K562 (cell line): ENCODE measurements around the gene TUBB4B. TPM values are rescaled to one million over a fixed set of nuclear protein-coding genes. Genes with fewer than 3 reads are reported as not detected.

Source experiments
- MAFK ChIP-seq: IDR thresholded peaks from 2 replicates; pipeline ENCODE4 v1.6.1; 2011; ENCODE audit warnings: low read length, improper control_type of control experiment
- PYGO2 ChIP-seq: fragments of 450-650 bp; IDR thresholded peaks from 2 replicates; pipeline ENCODE4 v1.6.1; 2016; ENCODE audit warnings: mild to moderate bottlenecking, missing genetic modification characterization, moderate library complexity, missing compliant biosample characterization
- RBM14 ChIP-seq: fragments of 200-400 bp; formaldehyde crosslinking; IDR thresholded peaks from 2 replicates; pipeline ENCODE4 v1.6.1; 2018; ENCODE audit warnings: low read depth, mild to moderate bottlenecking, low read length, moderate library complexity, borderline replicate concordance; ENCODE audit not compliant: insufficient read depth
- TAF9B ChIP-seq: fragments of 450-650 bp; IDR thresholded peaks from 2 replicates; pipeline ENCODE4 v1.6.1; 2018; ENCODE audit warnings: mild to moderate bottlenecking; ENCODE audit not compliant: partially characterized antibody
- ZKSCAN3 ChIP-seq: fragments of 250-450 bp; sonication (Bioruptor Pico); IDR thresholded peaks from 2 replicates; pipeline ENCODE4 v1.4.0; 2020
- polyA plus RNA-seq, 8 experiments: library from polyadenylated mRNA; depleted of rRNA in 4 of 8; stranded (reverse) in 5 of 8; unstranded in 3 of 8; fragments of >200 nt; fragmentation: Nextera tagmentation in 2 of 8; fragmentation: Illumina TruSeq in 1 of 8; extraction: Ambion mirVana in 2 of 8; extraction: Trizol in 1 of 8; gene quantifications; 2 replicates each; pipeline versions ENCODE4 v1.2.1 to v1.2.3, GENCODE V29; 2011 to 2014; ENCODE audit warnings: inconsistent platforms in 1 of 8, missing spikeins in 1 of 8
- total RNA-seq, 7 experiments: library from RNA; depleted of rRNA in 6 of 7; stranded (reverse); fragments of >200 nt in 6 of 7; fragmentation: Illumina TruSeq in 2 of 7; extraction: Trizol in 2 of 7; gene quantifications; 2 replicates each; pipeline versions ENCODE4 v1.2.1 to v1.2.3, GENCODE V29; 2011 to 2021; ENCODE audit warnings: low replicate concordance in 1 of 7
- TF ChIP-seq, protein P1 (sequence below): fragments of 200-600 bp; sonication (generic); IDR thresholded peaks from one replicate; pipeline ENCODE4 v1.6.1; 2012; ENCODE audit warnings: mild to moderate bottlenecking, low read depth, low read length, inconsistent platforms
- TF ChIP-seq, protein P2 (sequence below): fragments of 450-650 bp; IDR thresholded peaks from 2 replicates; pipeline ENCODE4 v1.6.1; 2016; ENCODE audit warnings: missing biosample characterization, missing genetic modification characterization
- TF ChIP-seq, protein P3 (sequence below): fragments of 250-450 bp; sonication (Bioruptor Pico); IDR thresholded peaks from 2 replicates; pipeline ENCODE4 v1.4.0; 2020
- TF ChIP-seq, protein P4 (sequence below): fragments of 450-650 bp; IDR thresholded peaks from 2 replicates; pipeline ENCODE4 v1.6.1; 2016
- TF ChIP-seq, protein P5 (sequence below): fragments of 450-650 bp; IDR thresholded peaks from 2 replicates; pipeline ENCODE4 v1.6.1; 2014; ENCODE audit warnings: low read depth, mild to moderate bottlenecking, moderate library complexity, borderline replicate concordance

TUBB4B gene
- total and polyA plus RNA-seq, 9 of the 15 experiments (the other 6 are each of a cell fraction or from before 2014, with no cell fraction given) = 24.1 to 443 (median 268) TPM

DNA sequence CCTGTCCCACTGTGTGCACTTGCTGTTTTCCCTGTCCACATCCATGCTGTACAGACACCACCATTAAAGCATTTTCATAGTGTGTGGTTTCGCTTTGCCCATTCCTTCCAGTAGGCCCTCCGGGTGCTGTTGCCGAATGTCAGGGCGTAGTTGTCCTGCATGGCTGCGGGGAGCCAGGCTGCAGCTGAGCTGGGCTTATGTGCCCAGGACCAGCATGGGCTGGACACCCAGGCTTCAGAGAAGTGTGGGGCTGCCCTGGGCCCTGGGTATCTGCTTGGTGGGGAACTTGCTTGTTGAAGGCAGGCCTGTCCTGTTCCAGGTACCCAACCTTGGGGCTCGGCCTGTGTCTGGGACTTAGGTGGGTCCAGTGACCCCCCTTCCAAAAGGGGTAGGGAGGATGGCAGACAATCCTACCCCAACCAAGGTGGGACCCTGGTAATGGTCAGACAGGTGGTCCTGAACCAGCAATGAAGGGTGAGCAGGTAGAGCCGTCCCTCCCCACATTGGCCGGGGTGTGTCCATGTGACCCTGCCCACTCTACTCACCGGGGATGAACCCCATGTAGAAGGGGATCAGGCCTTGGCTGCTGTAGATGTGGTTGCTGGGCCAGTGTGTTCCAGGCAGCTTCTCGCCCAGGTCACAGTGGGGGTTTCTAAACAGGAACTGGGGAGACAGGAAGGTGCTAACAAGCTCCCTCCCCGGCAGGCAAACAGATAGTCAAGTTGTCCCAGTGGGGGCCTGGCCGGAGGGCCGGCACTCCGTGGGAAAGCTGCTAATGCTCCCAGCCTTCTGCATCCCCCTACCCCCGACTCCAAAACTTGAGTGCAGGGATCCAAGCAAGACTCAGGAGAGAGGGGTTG, 2.8 kb downstream of the TUBB4B start (continued):
- TF ChIP-seq, protein P1, sequence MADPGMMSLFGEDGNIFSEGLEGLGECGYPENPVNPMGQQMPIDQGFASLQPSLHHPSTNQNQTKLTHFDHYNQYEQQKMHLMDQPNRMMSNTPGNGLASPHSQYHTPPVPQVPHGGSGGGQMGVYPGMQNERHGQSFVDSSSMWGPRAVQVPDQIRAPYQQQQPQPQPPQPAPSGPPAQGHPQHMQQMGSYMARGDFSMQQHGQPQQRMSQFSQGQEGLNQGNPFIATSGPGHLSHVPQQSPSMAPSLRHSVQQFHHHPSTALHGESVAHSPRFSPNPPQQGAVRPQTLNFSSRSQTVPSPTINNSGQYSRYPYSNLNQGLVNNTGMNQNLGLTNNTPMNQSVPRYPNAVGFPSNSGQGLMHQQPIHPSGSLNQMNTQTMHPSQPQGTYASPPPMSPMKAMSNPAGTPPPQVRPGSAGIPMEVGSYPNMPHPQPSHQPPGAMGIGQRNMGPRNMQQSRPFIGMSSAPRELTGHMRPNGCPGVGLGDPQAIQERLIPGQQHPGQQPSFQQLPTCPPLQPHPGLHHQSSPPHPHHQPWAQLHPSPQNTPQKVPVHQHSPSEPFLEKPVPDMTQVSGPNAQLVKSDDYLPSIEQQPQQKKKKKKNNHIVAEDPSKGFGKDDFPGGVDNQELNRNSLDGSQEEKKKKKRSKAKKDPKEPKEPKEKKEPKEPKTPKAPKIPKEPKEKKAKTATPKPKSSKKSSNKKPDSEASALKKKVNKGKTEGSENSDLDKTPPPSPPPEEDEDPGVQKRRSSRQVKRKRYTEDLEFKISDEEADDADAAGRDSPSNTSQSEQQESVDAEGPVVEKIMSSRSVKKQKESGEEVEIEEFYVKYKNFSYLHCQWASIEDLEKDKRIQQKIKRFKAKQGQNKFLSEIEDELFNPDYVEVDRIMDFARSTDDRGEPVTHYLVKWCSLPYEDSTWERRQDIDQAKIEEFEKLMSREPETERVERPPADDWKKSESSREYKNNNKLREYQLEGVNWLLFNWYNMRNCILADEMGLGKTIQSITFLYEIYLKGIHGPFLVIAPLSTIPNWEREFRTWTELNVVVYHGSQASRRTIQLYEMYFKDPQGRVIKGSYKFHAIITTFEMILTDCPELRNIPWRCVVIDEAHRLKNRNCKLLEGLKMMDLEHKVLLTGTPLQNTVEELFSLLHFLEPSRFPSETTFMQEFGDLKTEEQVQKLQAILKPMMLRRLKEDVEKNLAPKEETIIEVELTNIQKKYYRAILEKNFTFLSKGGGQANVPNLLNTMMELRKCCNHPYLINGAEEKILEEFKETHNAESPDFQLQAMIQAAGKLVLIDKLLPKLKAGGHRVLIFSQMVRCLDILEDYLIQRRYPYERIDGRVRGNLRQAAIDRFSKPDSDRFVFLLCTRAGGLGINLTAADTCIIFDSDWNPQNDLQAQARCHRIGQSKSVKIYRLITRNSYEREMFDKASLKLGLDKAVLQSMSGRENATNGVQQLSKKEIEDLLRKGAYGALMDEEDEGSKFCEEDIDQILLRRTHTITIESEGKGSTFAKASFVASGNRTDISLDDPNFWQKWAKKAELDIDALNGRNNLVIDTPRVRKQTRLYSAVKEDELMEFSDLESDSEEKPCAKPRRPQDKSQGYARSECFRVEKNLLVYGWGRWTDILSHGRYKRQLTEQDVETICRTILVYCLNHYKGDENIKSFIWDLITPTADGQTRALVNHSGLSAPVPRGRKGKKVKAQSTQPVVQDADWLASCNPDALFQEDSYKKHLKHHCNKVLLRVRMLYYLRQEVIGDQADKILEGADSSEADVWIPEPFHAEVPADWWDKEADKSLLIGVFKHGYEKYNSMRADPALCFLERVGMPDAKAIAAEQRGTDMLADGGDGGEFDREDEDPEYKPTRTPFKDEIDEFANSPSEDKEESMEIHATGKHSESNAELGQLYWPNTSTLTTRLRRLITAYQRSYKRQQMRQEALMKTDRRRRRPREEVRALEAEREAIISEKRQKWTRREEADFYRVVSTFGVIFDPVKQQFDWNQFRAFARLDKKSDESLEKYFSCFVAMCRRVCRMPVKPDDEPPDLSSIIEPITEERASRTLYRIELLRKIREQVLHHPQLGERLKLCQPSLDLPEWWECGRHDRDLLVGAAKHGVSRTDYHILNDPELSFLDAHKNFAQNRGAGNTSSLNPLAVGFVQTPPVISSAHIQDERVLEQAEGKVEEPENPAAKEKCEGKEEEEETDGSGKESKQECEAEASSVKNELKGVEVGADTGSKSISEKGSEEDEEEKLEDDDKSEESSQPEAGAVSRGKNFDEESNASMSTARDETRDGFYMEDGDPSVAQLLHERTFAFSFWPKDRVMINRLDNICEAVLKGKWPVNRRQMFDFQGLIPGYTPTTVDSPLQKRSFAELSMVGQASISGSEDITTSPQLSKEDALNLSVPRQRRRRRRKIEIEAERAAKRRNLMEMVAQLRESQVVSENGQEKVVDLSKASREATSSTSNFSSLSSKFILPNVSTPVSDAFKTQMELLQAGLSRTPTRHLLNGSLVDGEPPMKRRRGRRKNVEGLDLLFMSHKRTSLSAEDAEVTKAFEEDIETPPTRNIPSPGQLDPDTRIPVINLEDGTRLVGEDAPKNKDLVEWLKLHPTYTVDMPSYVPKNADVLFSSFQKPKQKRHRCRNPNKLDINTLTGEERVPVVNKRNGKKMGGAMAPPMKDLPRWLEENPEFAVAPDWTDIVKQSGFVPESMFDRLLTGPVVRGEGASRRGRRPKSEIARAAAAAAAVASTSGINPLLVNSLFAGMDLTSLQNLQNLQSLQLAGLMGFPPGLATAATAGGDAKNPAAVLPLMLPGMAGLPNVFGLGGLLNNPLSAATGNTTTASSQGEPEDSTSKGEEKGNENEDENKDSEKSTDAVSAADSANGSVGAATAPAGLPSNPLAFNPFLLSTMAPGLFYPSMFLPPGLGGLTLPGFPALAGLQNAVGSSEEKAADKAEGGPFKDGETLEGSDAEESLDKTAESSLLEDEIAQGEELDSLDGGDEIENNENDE = no peak
- TF ChIP-seq, protein P2, sequence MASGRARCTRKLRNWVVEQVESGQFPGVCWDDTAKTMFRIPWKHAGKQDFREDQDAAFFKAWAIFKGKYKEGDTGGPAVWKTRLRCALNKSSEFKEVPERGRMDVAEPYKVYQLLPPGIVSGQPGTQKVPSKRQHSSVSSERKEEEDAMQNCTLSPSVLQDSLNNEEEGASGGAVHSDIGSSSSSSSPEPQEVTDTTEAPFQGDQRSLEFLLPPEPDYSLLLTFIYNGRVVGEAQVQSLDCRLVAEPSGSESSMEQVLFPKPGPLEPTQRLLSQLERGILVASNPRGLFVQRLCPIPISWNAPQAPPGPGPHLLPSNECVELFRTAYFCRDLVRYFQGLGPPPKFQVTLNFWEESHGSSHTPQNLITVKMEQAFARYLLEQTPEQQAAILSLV (tag) = no peak
- TF ChIP-seq, protein P3, sequence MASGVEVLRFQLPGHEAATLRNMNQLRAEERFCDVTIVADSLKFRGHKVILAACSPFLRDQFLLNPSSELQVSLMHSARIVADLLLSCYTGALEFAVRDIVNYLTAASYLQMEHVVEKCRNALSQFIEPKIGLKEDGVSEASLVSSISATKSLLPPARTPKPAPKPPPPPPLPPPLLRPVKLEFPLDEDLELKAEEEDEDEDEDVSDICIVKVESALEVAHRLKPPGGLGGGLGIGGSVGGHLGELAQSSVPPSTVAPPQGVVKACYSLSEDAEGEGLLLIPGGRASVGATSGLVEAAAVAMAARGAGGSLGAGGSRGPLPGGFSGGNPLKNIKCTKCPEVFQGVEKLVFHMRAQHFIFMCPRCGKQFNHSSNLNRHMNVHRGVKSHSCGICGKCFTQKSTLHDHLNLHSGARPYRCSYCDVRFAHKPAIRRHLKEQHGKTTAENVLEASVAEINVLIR (CRISPR knock-in tag) = no peak
- TF ChIP-seq, protein P4, sequence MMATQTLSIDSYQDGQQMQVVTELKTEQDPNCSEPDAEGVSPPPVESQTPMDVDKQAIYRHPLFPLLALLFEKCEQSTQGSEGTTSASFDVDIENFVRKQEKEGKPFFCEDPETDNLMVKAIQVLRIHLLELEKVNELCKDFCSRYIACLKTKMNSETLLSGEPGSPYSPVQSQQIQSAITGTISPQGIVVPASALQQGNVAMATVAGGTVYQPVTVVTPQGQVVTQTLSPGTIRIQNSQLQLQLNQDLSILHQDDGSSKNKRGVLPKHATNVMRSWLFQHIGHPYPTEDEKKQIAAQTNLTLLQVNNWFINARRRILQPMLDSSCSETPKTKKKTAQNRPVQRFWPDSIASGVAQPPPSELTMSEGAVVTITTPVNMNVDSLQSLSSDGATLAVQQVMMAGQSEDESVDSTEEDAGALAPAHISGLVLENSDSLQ = no peak
- no peak for TF ChIP-seq RBM14
- no peak for TF ChIP-seq PYGO2
- no peak for TF ChIP-seq ZKSCAN3 (CRISPR knock-in tag)
- no peak for TF ChIP-seq MAFK
- no peak for TF ChIP-seq TAF9B
- TF ChIP-seq, protein P5, sequence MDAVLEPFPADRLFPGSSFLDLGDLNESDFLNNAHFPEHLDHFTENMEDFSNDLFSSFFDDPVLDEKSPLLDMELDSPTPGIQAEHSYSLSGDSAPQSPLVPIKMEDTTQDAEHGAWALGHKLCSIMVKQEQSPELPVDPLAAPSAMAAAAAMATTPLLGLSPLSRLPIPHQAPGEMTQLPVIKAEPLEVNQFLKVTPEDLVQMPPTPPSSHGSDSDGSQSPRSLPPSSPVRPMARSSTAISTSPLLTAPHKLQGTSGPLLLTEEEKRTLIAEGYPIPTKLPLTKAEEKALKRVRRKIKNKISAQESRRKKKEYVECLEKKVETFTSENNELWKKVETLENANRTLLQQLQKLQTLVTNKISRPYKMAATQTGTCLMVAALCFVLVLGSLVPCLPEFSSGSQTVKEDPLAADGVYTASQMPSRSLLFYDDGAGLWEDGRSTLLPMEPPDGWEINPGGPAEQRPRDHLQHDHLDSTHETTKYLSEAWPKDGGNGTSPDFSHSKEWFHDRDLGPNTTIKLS = no peak
